OCI-LY7 (cell line): ENCODE measurements around the gene GNMT.

ENCODE experiments used
- CTCF ChIP-seq: fragments of 200-600 bp; sonication (generic); conservative IDR thresholded peaks from 2 replicates; pipeline ENCODE4 v1.5.1; 2014; ENCODE audit warnings: mild to moderate bottlenecking, antibody characterized with exemption, low read length, moderate library complexity, mixed read lengths
- EZH2phosphoT487 ChIP-seq: fragments of 200-600 bp; sonication (generic); IDR thresholded peaks from 2 replicates; pipeline ENCODE4 v1.6.1; 2018; ENCODE audit warnings: low read depth, borderline replicate concordance, mild to moderate bottlenecking, mixed run types, antibody characterized with exemption, low read length, moderate library complexity, mixed read lengths

- TF ChIP-seq CTCF, result no peak
- TF ChIP-seq EZH2phosphoT487, result no peak
These were observed at the start of gene GNMT for GRCh38 chr6:42960243-42961019.
